Stomach (tissue), 4 donors: ENCODE results near the gene SCLT1.

ENCODE experiments used
- EP300 ChIP-seq: sonication (generic); formaldehyde crosslinking; IDR thresholded peaks from one replicate; pipeline ENCODE4 v1.6.1; 2017; ENCODE audit warnings: antibody characterized with exemption
- POLR2A ChIP-seq, 4 donors: fragments of 450-650 bp; IDR thresholded peaks; one replicate each; pipeline ENCODE4 v1.6.1; 2016; ENCODE audit warnings: antibody characterized with exemption in 4 of 4, control low read depth in 2 of 4, mild to moderate bottlenecking in 1 of 4, moderate library complexity in 1 of 4
- POLR2AphosphoS5 ChIP-seq, 3 donors: sonication (generic); formaldehyde crosslinking; IDR thresholded peaks; one replicate each; pipeline ENCODE4 v1.6.1; 2016; ENCODE audit warnings: antibody characterized with exemption in 3 of 3
- TF ChIP-seq, protein P1 (sequence below), 7 experiments: fragments of 450-650 bp in 4 of 7; fragments of 200-600 bp in 3 of 7; sonication (generic) in 3 of 7; IDR thresholded peaks; one replicate each; pipeline ENCODE4 v1.5.1; 2016 to 2019; ENCODE audit warnings: antibody characterized with exemption in 7 of 7, control low read depth in 2 of 7, mild to moderate bottlenecking in 1 of 7

DNA sequence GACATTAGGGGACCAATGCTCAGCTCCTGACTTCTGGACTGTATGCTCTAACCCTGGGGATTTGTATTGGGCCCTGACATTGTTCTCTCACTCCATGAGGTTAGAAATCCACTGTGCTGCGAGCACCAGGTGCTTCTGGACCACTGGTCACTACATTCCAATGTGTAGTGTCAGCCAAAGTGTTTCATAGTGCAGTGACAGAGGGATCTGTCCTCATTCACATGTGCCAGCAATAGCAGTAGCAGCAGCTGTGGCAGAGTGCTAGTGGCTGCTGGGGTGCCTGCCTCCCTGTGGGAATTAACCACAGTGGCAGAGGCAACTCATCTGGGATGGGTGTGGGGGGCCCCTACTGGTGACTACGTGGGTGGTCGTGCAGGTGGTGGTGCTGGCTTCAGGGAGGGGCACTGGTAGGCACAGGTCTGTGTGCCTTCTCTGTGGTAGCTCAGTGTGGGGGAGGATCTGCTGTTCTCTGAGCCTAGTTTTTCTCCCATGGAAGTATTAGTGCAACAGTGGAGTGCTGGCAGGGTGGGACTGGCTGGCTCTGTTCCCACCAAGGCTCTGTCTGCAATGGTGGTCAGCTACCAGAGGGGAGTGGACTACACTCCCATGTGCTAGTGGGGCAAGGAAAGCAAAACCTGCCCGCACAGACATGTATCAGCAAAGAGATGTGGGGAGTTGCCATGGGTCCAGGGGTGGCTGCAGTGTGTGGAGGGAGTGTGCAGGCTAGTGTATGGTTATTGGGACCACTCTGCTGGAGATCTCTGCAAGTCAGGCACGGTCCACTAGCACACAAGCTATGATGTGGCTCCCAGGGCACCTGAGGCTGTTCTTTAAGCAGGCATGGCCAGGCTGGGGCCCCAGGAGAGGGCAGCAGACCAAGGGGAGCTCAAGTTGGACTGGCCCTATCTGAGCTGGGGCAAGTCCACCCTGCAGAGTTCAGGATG is 78.5 kb downstream of the SCLT1 start:
- TF ChIP-seq, protein P1, sequence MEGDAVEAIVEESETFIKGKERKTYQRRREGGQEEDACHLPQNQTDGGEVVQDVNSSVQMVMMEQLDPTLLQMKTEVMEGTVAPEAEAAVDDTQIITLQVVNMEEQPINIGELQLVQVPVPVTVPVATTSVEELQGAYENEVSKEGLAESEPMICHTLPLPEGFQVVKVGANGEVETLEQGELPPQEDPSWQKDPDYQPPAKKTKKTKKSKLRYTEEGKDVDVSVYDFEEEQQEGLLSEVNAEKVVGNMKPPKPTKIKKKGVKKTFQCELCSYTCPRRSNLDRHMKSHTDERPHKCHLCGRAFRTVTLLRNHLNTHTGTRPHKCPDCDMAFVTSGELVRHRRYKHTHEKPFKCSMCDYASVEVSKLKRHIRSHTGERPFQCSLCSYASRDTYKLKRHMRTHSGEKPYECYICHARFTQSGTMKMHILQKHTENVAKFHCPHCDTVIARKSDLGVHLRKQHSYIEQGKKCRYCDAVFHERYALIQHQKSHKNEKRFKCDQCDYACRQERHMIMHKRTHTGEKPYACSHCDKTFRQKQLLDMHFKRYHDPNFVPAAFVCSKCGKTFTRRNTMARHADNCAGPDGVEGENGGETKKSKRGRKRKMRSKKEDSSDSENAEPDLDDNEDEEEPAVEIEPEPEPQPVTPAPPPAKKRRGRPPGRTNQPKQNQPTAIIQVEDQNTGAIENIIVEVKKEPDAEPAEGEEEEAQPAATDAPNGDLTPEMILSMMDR (IDR thresholded peaks at IDR 0.05): no peak
- TF ChIP-seq EP300 (no peak), POLR2A (IDR thresholded peaks at IDR 0.05) (no peak), POLR2AphosphoS5 (IDR thresholded peaks at IDR 0.05) (no peak)
